HCT116 (cell line): Measurements from ENCODE around the gene CECR2. TPM values are rescaled to one million over a fixed set of nuclear protein-coding genes. Genes with fewer than 3 reads are reported as not detected.

Experiments
- ATAC-seq: fragments of 200-7000 bp; cut with Tn5 transposase; 2 replicates; pipeline ENCODE4 v1.9.1; 2020; ENCODE audit warnings: mild to moderate bottlenecking, moderate library complexity
- BruUV-seq: library from RNA; stranded (reverse); fragments of 400-500 nt; replicated peaks from 2 replicates; lab custom pipeline; 2021; lab: Mats Ljungman, UMichigan
- CTCF ChIA-PET: fragments of 300-600 bp; sonication (Branson Sonifier 250); formaldehyde crosslinking; loops from one replicate; lab custom pipeline; 2021; ENCODE audit warnings: antibody characterized with exemption; lab: Charles Lee
- POLR2A ChIA-PET: fragments of 300-600, 350-600 bp; sonication (Branson Sonifier 250); formaldehyde crosslinking; loops from one replicate; lab custom pipeline; 2021; ENCODE audit warnings: antibody characterized with exemption; lab: Charles Lee
- RAD21 ChIA-PET, 2 experiments: fragments of 300-600 bp; sonication (Branson Sonifier 250); formaldehyde crosslinking; loops; one replicate each; lab custom pipeline; 2023; ENCODE audit warnings: low total read pairs in 2 of 2; ENCODE audit not compliant: uncharacterized antibody in 2 of 2, unreplicated experiment in 2 of 2, low non-redundant PET in 1 of 2; lab: Charles Lee
- DNase-seq: peaks from one replicate; pipeline ENCODE4 v3.0.0-alpha.2; 2010; ENCODE audit warnings: low read depth, low spot score
- H2AFZ ChIP-seq: fragments of 200-600 bp; shearing (Covaris generic), sonication (generic); 2 replicates; pipeline ENCODE4 v1.6.1; 2017; ENCODE audit warnings: low read depth, mixed run types, mixed read lengths, antibody characterized with exemption, low read length; ENCODE audit not compliant: poor library complexity, severe bottlenecking
- H3K27ac ChIP-seq: 2 replicates; pipeline ENCODE4 v1.5.1; 2012; ENCODE audit warnings: low read depth, low read length
- H3K27me3 ChIP-seq: fragments of 200-600 bp; sonication (generic); 2 replicates; pipeline ENCODE4 v1.6.1; 2016; ENCODE audit warnings: mixed run types, low read length, mixed read lengths; ENCODE audit not compliant: insufficient read depth
- H3K36me3 ChIP-seq, 2 experiments: fragments of 200-500 bp in 1 of 2; fragments of 200-600 bp in 1 of 2; sonication (Bioruptor generic) in 1 of 2; sonication (generic) in 1 of 2; 2 replicates each; pipeline versions ENCODE4 v1.5.1 to v1.6.1; 2014 to 2016; ENCODE audit warnings: low read length in 2 of 2, inconsistent platforms in 1 of 2, mixed read lengths in 1 of 2, mixed run types in 1 of 2; ENCODE audit not compliant: insufficient read depth in 2 of 2, control insufficient read depth in 1 of 2
- H3K4me1 ChIP-seq, 2 experiments: fragments of 200-600 bp in 1 of 2; sonication (generic) in 1 of 2; 2 replicates each; pipeline versions ENCODE4 v1.5.1 to v1.6.1; 2012 to 2017; ENCODE audit warnings: low read length in 2 of 2, inconsistent platforms in 1 of 2, mild to moderate bottlenecking in 1 of 2, mixed read lengths in 1 of 2, mixed run types in 1 of 2, moderate library complexity in 1 of 2; ENCODE audit not compliant: insufficient read depth in 2 of 2, control insufficient read depth in 1 of 2
- H3K4me2 ChIP-seq: fragments of 200-600 bp; sonication (generic); 2 replicates; pipeline ENCODE4 v1.6.1; 2017; ENCODE audit warnings: mixed run types, low read length, mixed read lengths
- H3K4me3 ChIP-seq, 2 experiments: fragments of 200-600 bp in 1 of 2; sonication (generic) in 1 of 2; replicated peaks in 1 of 2; 2 replicates each; pipeline ENCODE4 v1.5.1; 2011 to 2016; ENCODE audit warnings: low read length in 2 of 2, control low read depth in 1 of 2, low read depth in 1 of 2, mild to moderate bottlenecking in 1 of 2, mixed read lengths in 1 of 2, mixed run types in 1 of 2
- H3K79me2 ChIP-seq: fragments of 200-600 bp; sonication (generic); 2 replicates; pipeline ENCODE4 v1.6.1; 2017; ENCODE audit warnings: mild to moderate bottlenecking, mixed run types, low read length, moderate library complexity, mixed read lengths; ENCODE audit not compliant: insufficient read depth
- H3K9ac ChIP-seq: fragments of 200-600 bp; sonication (generic); 2 replicates; pipeline ENCODE4 v1.6.1; 2016; ENCODE audit warnings: low read length, mixed read lengths
- H3K9me2 ChIP-seq: fragments of 200-600 bp; sonication (generic), shearing (Covaris generic); 2 replicates; pipeline ENCODE4 v1.6.1; 2017; ENCODE audit warnings: mixed run types, mild to moderate bottlenecking, moderate library complexity; ENCODE audit not compliant: insufficient read depth
- H3K9me3 ChIP-seq, 2 experiments: fragments of 200-500 bp in 1 of 2; fragments of 200-600 bp in 1 of 2; sonication (Bioruptor generic) in 1 of 2; sonication (generic) in 1 of 2; 2 replicates each; pipeline ENCODE4 v1.6.1; 2014 to 2017; ENCODE audit warnings: low read length in 2 of 2, mixed read lengths in 2 of 2, inconsistent platforms in 1 of 2, low read depth in 1 of 2, mild to moderate bottlenecking in 1 of 2, mixed run types in 1 of 2, moderate library complexity in 1 of 2; ENCODE audit not compliant: control insufficient read depth in 1 of 2, insufficient read depth in 1 of 2
- H4K20me1 ChIP-seq: fragments of 200-600 bp; sonication (generic), shearing (Covaris generic); 2 replicates; pipeline ENCODE4 v1.6.1; 2017; ENCODE audit warnings: mixed run types, mild to moderate bottlenecking, moderate library complexity; ENCODE audit not compliant: insufficient read depth
- CBX3 ChIP-seq: IDR thresholded peaks from 2 replicates; pipeline ENCODE4 v1.6.1; 2012; ENCODE audit warnings: low read depth
- CEBPB ChIP-seq: IDR thresholded peaks from 2 replicates; pipeline ENCODE4 v1.6.1; 2012; ENCODE audit warnings: low read depth
- EZH2phosphoT487 ChIP-seq: fragments of 200-600 bp; IDR thresholded peaks from 2 replicates; pipeline ENCODE4 v1.6.1; 2018; ENCODE audit warnings: antibody characterized with exemption, borderline replicate concordance
- JUND ChIP-seq: IDR thresholded peaks from 2 replicates; pipeline ENCODE4 v1.6.1; 2012
- POLR2AphosphoS5 ChIP-seq: IDR thresholded peaks from 2 replicates; pipeline ENCODE4 v1.6.1; 2011; ENCODE audit warnings: mild to moderate bottlenecking, low read depth, low read length, moderate library complexity
- RAD21 ChIP-seq: IDR thresholded peaks from 2 replicates; pipeline ENCODE4 v1.6.1; 2012; ENCODE audit warnings: low read depth, mild to moderate bottlenecking
- SIN3A ChIP-seq: IDR thresholded peaks from 2 replicates; pipeline ENCODE4 v1.6.1; 2012; ENCODE audit warnings: low read depth
- TCF7L2 ChIP-seq: IDR thresholded peaks from 2 replicates; pipeline ENCODE4 v1.7.0; 2011; ENCODE audit warnings: borderline replicate concordance, inconsistent platforms; ENCODE audit not compliant: insufficient read depth, insufficient read length; ENCODE audit errors: extremely low read depth
- ZNF274 ChIP-seq: fragments of 200-500 bp; sonication (Bioruptor generic); IDR thresholded peaks from 2 replicates; pipeline ENCODE4 v1.6.1; 2014; ENCODE audit warnings: mild to moderate bottlenecking, low read depth, low read length, inconsistent platforms
- intact Hi-C: fragments of 100-400 bp; cut with micrococcal nuclease; formaldehyde crosslinking; loops from 2 replicates; pipeline ENCODE4 v1.10.0; 2022
- total RNA-seq: library from RNA; stranded (reverse); gene quantifications from one replicate; pipeline ENCODE4 v1.2.1, GENCODE V29; 2021; ENCODE audit not compliant: unreplicated experiment
- TF ChIP-seq, protein P1 (sequence below): IDR thresholded peaks from 2 replicates; pipeline ENCODE4 v1.6.1; 2012
- TF ChIP-seq, protein P2 (sequence below), 3 experiments: fragments of 200-600 bp in 1 of 3; sonication (generic) in 1 of 3; IDR thresholded peaks in 2 of 3; conservative IDR thresholded peaks in 1 of 3; 2 replicates each; pipeline ENCODE4 v1.5.1; 2012 to 2017; ENCODE audit warnings: low read depth in 2 of 3, low read length in 2 of 3, antibody characterized with exemption in 1 of 3, borderline replicate concordance in 1 of 3, control low read depth in 1 of 3, mild to moderate bottlenecking in 1 of 3, mixed read lengths in 1 of 3, mixed run types in 1 of 3, moderate library complexity in 1 of 3; ENCODE audit not compliant: insufficient read depth in 1 of 3

CECR2 gene
- total RNA-seq, 1 experiment from 2014 or later = 6.0 TPM

DNA sequence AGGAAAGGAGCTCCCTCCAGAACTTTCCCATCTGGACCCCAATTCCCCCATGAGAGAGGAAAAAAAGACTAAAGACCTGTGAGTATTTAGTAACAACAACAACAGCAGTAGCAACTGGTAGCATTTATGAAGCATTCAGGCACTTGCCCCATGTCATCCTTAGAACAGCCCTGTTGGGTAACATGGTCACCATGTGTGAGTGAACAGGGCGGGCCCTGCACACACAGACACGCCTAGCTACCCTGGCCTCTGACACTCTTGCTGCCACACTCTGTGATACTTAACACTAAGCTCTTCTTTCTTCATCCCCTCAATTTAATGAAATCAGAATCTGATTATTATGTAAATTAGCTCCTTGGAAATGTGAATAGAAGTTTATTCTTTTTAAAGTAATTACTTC, 167.9 kb downstream of the CECR2 start:
- Histone ChIP-seq H3K9me3 (no peaks in the 10 kb centered on the region), H3K4me1 (no peaks in the 10 kb centered on the region), H2AFZ (no peak overlapping the region), H4K20me1 (no peaks in the 10 kb centered on the region), H3K36me3 (no peaks in the 10 kb centered on the region), H3K27ac (no peak overlapping the region), H3K79me2 (no peaks in the 10 kb centered on the region)
- DNase-seq (no peak), ATAC-seq (no peak)
- intact Hi-C loops = no loop called here
- ChIA-PET CTCF (interaction anchor here (1.3 kb wide), 1 partner anchor 366 kb away, joined by 4 read pairs; no protein-coding TSS in a partner anchor), RAD21 (no interaction called here)
- BruUV-seq = no TSS peak
- TF ChIP-seq SIN3A (no peak), CBX3 (no peak), ZNF274 (no peak), POLR2AphosphoS5 (no peak), JUND (no peak), CEBPB (no peak), RAD21 (no peak), EZH2phosphoT487 (no peak)
- TF ChIP-seq, protein P1, sequence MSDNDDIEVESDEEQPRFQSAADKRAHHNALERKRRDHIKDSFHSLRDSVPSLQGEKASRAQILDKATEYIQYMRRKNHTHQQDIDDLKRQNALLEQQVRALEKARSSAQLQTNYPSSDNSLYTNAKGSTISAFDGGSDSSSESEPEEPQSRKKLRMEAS = no peak
- TF ChIP-seq, all 23 proteins: peak for 0
- H3K4me2 ChIP-seq = no peak overlapping the region
- H3K4me3 ChIP-seq = no peak overlapping the region
- H3K9me2 ChIP-seq = no peaks in the 10 kb centered on the region
- no peak overlapping the region for H3K9ac ChIP-seq
- no peaks in the 10 kb centered on the region for H3K27me3 ChIP-seq
- POLR2A ChIA-PET = no interaction called here

DNA sequence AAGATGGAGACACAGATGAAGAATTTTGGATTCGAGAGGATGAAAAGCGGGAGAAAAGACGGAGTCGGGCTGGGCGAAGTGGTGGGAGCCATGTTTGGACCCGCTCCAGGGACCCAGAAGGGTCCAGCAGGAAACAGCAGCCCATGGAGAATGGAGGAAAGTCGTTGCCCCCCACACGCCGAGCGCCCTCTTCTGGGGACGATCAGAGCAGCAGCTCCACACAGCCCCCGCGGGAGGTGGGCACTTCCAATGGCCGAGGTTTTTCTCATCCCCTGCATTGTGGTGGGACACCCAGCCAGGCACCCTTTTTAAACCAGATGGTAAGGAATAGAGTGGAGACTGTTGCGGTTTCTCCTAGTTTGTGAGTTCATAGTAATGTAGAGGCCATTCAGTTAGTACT, 171.2 kb downstream of the CECR2 start:
- H3K27ac ChIP-seq = no peak overlapping the region
- no peak for TF ChIP-seq TCF7L2
- TF ChIP-seq, protein P2, sequence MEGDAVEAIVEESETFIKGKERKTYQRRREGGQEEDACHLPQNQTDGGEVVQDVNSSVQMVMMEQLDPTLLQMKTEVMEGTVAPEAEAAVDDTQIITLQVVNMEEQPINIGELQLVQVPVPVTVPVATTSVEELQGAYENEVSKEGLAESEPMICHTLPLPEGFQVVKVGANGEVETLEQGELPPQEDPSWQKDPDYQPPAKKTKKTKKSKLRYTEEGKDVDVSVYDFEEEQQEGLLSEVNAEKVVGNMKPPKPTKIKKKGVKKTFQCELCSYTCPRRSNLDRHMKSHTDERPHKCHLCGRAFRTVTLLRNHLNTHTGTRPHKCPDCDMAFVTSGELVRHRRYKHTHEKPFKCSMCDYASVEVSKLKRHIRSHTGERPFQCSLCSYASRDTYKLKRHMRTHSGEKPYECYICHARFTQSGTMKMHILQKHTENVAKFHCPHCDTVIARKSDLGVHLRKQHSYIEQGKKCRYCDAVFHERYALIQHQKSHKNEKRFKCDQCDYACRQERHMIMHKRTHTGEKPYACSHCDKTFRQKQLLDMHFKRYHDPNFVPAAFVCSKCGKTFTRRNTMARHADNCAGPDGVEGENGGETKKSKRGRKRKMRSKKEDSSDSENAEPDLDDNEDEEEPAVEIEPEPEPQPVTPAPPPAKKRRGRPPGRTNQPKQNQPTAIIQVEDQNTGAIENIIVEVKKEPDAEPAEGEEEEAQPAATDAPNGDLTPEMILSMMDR (IDR thresholded peaks at IDR 0.05 in 2 of 3, conservative IDR thresholded peaks at IDR 0.05 in 1 of 3; ENCODE audit: borderline replicate concordance in 1 of 3, insufficient read depth in 1 of 3, low read depth in 2 of 3, low read length in 2 of 3) = peak in 2 of 3 experiments; percentile 38 to 46; a peak in 3 of 6 replicates
- TF ChIP-seq, all 23 proteins: peak for 1
- Histone ChIP-seq H3K36me3 (no peaks in the 10 kb centered on the region; a peak in 1 of 4 replicates), H3K4me2 (no peak overlapping the region), H3K79me2 (no peaks in the 10 kb centered on the region), H3K9ac (no peak overlapping the region), H3K4me1 (no peaks in the 10 kb centered on the region), H3K9me3 (no peaks in the 10 kb centered on the region), H3K9me2 (no peaks in the 10 kb centered on the region), H2AFZ (no peak overlapping the region), H3K27me3 (no peaks in the 10 kb centered on the region), H4K20me1 (no peaks in the 10 kb centered on the region), H3K4me3 (no peak overlapping the region)
- CTCF ChIA-PET = interaction anchor here (1.0 kb wide), 1 partner anchor 369 kb away, joined by 4 read pairs; no protein-coding TSS in a partner anchor
- intact Hi-C loops = no loop called here
- RAD21 ChIA-PET = no interaction called here
- DNase-seq (no peak), ATAC-seq (no peak; the same call in 1 of the 2 replicates)
- POLR2A ChIA-PET = no interaction called here
- no TSS peak for BruUV-seq
